Heart right ventricle (tissue), 16 donors: Measurements from ENCODE around the gene KLC1. TPM values are rescaled to one million over a fixed set of nuclear protein-coding genes. Genes with fewer than 3 reads are reported as not detected.

Experiments
- ATAC-seq, 8 donors: fragments of 200-7000 bp; cut with Tn5 transposase; one replicate each; pipeline ENCODE4 v1.9.1; 2020; ENCODE audit warnings: mild to moderate bottlenecking in 8 of 8, moderate library complexity in 8 of 8, moderate number of reproducible peaks in 1 of 8
- DNase-seq, 2 donors: peaks; one replicate each; pipeline ENCODE4 v3.0.0-alpha.2; 2020
- H3K27ac ChIP-seq, 10 donors: fragments of 200-600 bp; sonication (generic) in 2 of 10; one replicate each; pipeline versions ENCODE4 v1.5.0 to v1.8.0; 2020 to 2022; ENCODE audit warnings: mild to moderate bottlenecking in 3 of 10
- H3K27me3 ChIP-seq, 7 donors: fragments of 200-600 bp; one replicate each; pipeline ENCODE4 v1.8.0; 2021 to 2022; ENCODE audit warnings: mild to moderate bottlenecking in 2 of 7
- H3K36me3 ChIP-seq, 9 donors: fragments of 200-600 bp; sonication (generic) in 1 of 9; one replicate each; pipeline versions ENCODE4 v1.5.0 to v1.8.0; 2020 to 2022; ENCODE audit warnings: mild to moderate bottlenecking in 2 of 9
- H3K4me1 ChIP-seq, 9 donors: fragments of 200-600 bp; sonication (generic) in 1 of 9; one replicate each; pipeline versions ENCODE4 v1.5.0 to v1.8.0; 2020 to 2022; ENCODE audit warnings: mild to moderate bottlenecking in 4 of 9
- H3K4me3 ChIP-seq, 10 donors: fragments of 200-600 bp; sonication (generic) in 2 of 10; one replicate each; pipeline versions ENCODE4 v1.5.0 to v1.8.0; 2020 to 2022; ENCODE audit warnings: mild to moderate bottlenecking in 7 of 10, moderate library complexity in 2 of 10
- H3K9me3 ChIP-seq, 11 donors: fragments of 200-600 bp in 10 of 11; sonication (generic) in 2 of 11; one replicate each; pipeline versions ENCODE4 v1.5.0 to v1.8.0; 2013 to 2022; ENCODE audit warnings: mild to moderate bottlenecking in 2 of 11, control low read depth in 1 of 11, moderate library complexity in 1 of 11
- WGBS, 2 donors: extraction: QIAGEN DNeasy Blood & Tissue Kit; methylation state at CpG; one replicate each; pipeline ENCODE4 v1.1.7; 2013; ENCODE audit warnings: inconsistent platforms in 1 of 2; 5-methylcytosine and 5-hydroxymethylcytosine counted together
- intact Hi-C, 10 donors: fragments of 100-400 bp; cut with DNase I; formaldehyde crosslinking; loops; one replicate each; pipeline versions ENCODE4 v1.11.1 to v1.14.2; 2022
- polyA plus RNA-seq, 2 donors: library from polyadenylated mRNA; stranded (reverse); fragments of 200-250 nt; gene quantifications; one replicate each; pipeline ENCODE4 v1.2.3, GENCODE V29; 2013
- total RNA-seq, 10 donors: library from RNA; stranded (reverse); fragmentation: NEBNext Ultra II Directional in 3 of 10; extraction: Animal tissue kit (Norgen Biotek cat#: 25700) in 3 of 10; gene quantifications; one replicate each; pipeline versions ENCODE4 v1.2.1 to v1.2.4, GENCODE V29; 2021 to 2023
- TF ChIP-seq, protein P1 (sequence below), 9 donors: fragments of 200-600 bp; sonication (generic) in 2 of 9; IDR thresholded peaks; one replicate each; pipeline versions ENCODE4 v1.5.0 to v1.8.0; 2021 to 2022; ENCODE audit warnings: antibody characterized with exemption in 9 of 9, mild to moderate bottlenecking in 5 of 9, moderate library complexity in 1 of 9
- donor health status: Arrhythmogenic right ventricular cardiomyopathy.
- donor health status: ischemic (EF 13 %, LVEDD 7.1; RV severe dilation, severe dysfunction).
- donor health status: healthy with polysubstance abuse.
- donor health status: DM: no; HTN: yes; CAD: no.
- donor health status: DM: no; HTN: no; CAD: no.
- donor health status: ischemic (EF 25% LVEDD 6.9; RV normal size, moderate dysfunction).
- donor health status: ischemic (EF 25% LVEDD 5.7; RV mildly dilated, moderate dysfunction).
- donor health status: healthy.
- donor health status: DM: yes; HTN: yes; CAD: no.
- donor health status: Ischemic cardiomyopathy.
- donor health status: ischemic (EF 35%, LVEDD 5.7; RV mildly dilated, moderate dysfunction).
- donor health status: nonischemic (EF 11% LVEDD 7.7; RV severe dilation, severe dysfunction).
- donor health status: DM: yes; HTN: yes; CAD: no.
- donor health status: PGD.
- donor health status: ischemic (EF 29% LVEDD 5.4; RV normal size, mild dysfunction).
- donor health status: nonischemic (EF 23%, LVEDD 6.1; RV moderate dilation, normal function).

Gene KLC1
- total and polyA plus RNA-seq, 12 donors = 123 to 220 (median 151) TPM

DNA sequence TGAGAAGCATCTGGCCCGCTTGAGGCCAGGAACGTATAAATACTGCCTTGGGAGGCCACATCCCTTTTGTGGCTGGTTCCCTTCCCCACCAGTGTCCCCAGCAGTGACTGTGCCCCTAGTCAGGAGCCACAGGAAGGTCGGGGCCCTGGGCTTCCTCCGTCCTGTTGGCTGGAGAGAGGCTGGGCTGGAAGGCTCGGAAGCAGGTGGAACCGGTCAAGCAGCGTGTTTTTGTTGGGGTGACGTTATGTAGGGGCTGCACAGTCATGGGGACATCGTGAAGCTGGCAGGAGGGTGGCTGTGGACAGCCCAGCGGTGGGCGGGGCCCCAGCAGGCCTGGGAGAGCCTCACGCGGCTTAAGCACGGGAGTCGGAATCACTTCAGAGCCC lies 76.1 kb downstream of the KLC1 start:
- Histone ChIP-seq H3K9me3 (no peaks in the 10 kb centered on the region), H3K27ac (peak overlapping the region in 9 of 10 donors; percentile 17 to 76 (median 48)), H3K4me1 (peaks cover 10 to 87% (median 38%) of the 10 kb centered on the region in 9 donors), H3K4me3 (peak overlapping the region in 1 of 10 donors; percentile 32), H3K27me3 (no peaks in the 10 kb centered on the region), H3K36me3 (peaks cover 0 to 90% (median 19%) of the 10 kb centered on the region in 9 donors)
- intact Hi-C loops = loop anchor here in 1 of 10 donors (10.0 kb wide), 1 partner anchor 130 kb away; no protein-coding TSS in a partner anchor
- ATAC-seq (peak; percentile 18 to 78 (median 55)), DNase-seq (peak in 1 of 2 donors; percentile 62)
- WGBS, 2 donors = 57 to 59% methylated on average over 15 of the region's 15 CpGs
- TF ChIP-seq, protein P1, sequence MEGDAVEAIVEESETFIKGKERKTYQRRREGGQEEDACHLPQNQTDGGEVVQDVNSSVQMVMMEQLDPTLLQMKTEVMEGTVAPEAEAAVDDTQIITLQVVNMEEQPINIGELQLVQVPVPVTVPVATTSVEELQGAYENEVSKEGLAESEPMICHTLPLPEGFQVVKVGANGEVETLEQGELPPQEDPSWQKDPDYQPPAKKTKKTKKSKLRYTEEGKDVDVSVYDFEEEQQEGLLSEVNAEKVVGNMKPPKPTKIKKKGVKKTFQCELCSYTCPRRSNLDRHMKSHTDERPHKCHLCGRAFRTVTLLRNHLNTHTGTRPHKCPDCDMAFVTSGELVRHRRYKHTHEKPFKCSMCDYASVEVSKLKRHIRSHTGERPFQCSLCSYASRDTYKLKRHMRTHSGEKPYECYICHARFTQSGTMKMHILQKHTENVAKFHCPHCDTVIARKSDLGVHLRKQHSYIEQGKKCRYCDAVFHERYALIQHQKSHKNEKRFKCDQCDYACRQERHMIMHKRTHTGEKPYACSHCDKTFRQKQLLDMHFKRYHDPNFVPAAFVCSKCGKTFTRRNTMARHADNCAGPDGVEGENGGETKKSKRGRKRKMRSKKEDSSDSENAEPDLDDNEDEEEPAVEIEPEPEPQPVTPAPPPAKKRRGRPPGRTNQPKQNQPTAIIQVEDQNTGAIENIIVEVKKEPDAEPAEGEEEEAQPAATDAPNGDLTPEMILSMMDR (IDR thresholded peaks at IDR 0.05) = no peak

DNA sequence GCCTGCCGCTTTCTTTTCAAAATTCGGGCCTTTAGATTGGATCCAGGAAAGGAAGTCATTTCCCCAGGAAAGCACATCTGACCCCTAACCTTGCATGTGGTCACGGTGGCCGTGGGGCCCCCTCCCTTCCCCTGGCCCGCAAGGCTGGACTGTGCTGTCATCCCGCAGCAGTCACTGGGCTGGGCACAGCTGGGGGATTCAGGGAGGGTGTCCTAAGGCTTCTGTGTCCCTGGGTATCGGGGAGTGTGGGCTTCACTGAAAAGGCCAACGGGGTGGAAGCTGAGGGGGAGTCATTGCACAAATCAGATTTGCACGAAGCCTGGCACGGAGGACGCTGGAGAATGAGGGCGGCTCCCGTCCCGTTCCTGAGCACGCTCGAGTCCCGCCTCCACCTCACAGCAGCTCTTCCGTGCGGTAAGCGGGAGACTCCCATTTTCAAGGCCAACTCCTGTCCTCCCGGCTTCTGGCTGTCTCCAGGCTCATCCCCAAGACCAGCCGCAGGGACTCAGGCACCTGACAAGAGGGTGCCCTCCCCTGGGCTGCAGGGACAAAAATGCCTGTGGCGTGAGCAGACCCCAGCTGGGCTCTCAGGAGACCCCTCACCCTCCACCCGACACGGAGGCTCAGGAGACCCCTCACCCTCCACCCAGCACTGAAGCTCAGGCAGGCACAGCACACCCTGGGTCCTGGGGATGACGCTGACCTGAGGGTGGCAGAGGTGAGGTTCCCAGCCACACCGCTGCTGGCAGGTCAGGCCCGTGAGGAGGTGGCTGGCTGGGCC lies 76.7 kb downstream of the KLC1 start:
- no peak for DNase-seq
- Histone ChIP-seq H3K27ac (peak overlapping the region in 9 of 10 donors; percentile 22 to 76 (median 53)), H3K9me3 (no peaks in the 10 kb centered on the region), H3K36me3 (peaks cover 0 to 84% (median 19%) of the 10 kb centered on the region in 9 donors), H3K27me3 (no peaks in the 10 kb centered on the region), H3K4me3 (peak overlapping the region in 2 of 10 donors; percentile 8 to 32), H3K4me1 (peaks cover 7 to 87% (median 32%) of the 10 kb centered on the region in 9 donors)
- TF ChIP-seq, protein P1 (IDR thresholded peaks at IDR 0.05) = no peak
- peak in 7 of 8 donors; percentile 9 to 59 (median 27) for ATAC-seq
- 60 to 76% methylated on average over 28 of the region's 28 CpGs for WGBS, 2 donors
- intact Hi-C loops = loop anchor here in 1 of 10 donors (10.0 kb wide), 1 partner anchor 131 kb away; no protein-coding TSS in a partner anchor

DNA sequence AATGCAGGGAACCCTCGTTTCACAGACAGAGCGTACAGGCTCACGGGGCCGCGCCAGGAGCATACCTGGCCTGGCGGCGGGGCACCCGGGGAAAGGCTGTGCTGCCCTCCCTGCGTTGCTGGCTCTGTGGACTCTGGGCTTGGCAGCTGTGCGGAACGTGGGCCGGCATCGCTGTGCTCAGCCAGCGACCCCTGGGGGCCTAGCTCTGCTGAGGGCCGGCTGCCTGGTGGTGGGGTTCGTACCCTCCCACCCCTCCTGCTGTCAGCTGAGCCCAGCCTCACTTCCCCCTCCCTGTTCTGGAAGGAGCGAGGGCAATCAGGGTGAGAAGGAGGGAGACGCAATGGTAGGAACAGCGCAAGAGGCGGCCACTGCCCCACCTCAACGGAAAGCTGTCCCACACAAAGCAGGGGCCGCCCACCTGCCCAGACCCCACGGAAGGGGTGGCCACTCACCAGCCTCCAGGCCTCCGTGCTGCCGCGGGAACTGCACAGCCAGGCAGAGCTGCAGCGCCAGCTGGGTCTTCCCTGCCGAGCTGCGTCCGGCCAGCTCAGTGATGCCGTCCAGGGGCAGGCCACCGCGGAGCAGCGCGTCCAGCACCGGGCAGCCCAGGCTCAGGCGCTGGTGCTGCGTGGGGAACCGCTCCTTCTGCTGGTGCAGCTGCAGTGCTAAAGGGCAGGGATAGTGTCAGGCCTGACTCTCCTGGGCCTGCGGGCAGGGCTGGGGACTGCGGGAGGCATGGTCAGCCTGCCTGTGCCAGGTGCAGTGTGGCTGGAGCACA lies 77.7 kb downstream of the KLC1 start:
- TF ChIP-seq, protein P1 (IDR thresholded peaks at IDR 0.05) = no peak
- ATAC-seq (no peak), DNase-seq (no peak)
- peak overlapping the region in 1 of 10 donors; percentile 62 for H3K27ac ChIP-seq
- intact Hi-C loops = loop anchor here in 1 of 10 donors (10.0 kb wide), 1 partner anchor 132 kb away; no protein-coding TSS in a partner anchor
- 91% methylated on average over 41 of the region's 41 CpGs for WGBS, 2 donors
- H3K4me3 ChIP-seq = no peak overlapping the region
- H3K27me3 ChIP-seq = no peaks in the 10 kb centered on the region
- H3K36me3 ChIP-seq = peaks cover 0 to 74% (median 19%) of the 10 kb centered on the region in 9 donors
- H3K4me1 ChIP-seq = peaks cover 12 to 87% (median 31%) of the 10 kb centered on the region in 9 donors
- no peaks in the 10 kb centered on the region for H3K9me3 ChIP-seq
